Measurements from ENCODE around the gene PROK1.
"Not testable (repeated sequence)": the region's sequence is repeated elsewhere in the genome, so short reads cannot be mapped to it uniquely, and the experiment has no call there.

PROK1 gene, protein sequence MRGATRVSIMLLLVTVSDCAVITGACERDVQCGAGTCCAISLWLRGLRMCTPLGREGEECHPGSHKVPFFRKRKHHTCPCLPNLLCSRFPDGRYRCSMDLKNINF

DNA sequence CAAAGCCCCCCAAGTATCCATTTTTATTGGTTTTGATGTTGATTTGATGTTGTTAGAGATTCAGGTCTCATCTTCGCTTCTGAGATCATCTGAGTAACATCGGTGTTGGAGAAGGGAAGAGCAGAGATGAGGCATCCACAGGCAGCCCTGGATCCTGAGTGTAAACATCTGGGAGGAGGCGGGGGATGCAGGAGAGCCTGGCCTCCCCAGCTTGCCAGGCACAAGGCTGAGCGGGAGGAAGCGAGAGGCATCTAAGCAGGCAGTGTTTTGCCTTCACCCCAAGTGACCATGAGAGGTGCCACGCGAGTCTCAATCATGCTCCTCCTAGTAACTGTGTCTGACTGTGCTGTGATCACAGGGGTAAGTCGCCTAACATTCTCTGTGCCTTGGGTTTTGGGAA is at the start of gene PROK1:
Gene PROK1, plus strand, starts transcription at position 221 of the 400 bp plus-strand sequence. Its CDS starts 68 bp downstream, at position 289.
- DNase-seq (ENCODE audit: low read depth, low spot score): no peak

DNA sequence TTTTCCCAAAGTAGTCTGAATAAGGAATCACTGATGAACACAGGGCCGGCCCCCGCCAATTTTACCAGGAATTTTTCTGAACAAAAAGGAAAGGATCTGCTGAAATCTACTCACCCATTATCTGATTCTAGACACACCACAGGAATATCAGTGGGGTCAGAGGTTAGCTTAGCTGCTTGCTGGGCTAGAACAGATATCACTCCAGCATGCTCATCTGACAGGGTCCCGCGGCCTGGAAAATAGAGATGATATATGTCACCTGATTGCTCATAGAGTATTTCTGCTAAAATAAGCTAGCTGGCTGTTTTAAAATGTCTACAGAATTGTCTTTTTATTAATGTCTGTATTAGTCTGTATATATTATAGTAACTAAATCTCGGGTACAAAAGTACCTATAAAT is 47.1 kb upstream of the PROK1 start:
- DNase-seq (ENCODE audit: low read depth, low spot score): no peak

DNA sequence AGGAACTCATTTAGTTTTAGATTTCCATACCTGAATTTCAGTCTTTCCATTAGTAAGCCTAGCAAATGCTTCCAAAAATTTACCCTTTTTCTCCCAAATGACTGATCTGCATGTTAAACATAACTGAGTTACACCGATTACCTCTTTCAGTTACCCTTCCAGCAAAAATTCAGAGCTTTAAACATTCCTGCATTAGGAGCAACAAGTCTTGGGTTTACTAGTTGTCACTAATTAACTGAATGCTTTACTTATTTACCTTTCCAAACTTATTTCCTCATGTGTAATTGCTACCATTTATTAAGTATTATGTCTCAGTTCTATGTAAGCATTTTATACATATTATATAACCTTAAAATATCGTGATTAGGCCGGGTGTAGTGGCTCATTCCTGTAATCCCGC is 46.5 kb upstream of the PROK1 start:
- no peak for DNase-seq (ENCODE audit: low read depth, low spot score)

DNA sequence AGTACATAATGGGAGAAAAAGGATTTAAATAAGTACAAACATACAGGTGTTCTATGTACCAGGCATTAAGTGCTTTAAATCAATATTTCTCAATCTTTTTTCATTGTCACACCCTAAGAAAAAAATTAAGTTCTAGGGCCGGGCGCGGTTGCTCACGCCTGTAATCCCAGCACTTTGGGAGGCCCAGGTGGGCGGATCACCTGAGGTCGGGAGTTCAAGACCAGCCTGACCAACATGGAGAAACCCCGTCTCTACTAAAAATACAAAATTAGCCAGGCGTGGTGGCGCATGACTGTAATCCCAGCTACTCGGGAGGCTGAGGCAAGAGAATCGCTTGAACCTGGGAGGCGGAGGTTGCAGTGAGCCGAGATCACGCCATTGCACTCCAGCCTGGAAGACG is 44.5 kb upstream of the PROK1 start:
- not testable (repeated sequence) for DNase-seq (ENCODE audit: low read depth, low spot score)

DNA sequence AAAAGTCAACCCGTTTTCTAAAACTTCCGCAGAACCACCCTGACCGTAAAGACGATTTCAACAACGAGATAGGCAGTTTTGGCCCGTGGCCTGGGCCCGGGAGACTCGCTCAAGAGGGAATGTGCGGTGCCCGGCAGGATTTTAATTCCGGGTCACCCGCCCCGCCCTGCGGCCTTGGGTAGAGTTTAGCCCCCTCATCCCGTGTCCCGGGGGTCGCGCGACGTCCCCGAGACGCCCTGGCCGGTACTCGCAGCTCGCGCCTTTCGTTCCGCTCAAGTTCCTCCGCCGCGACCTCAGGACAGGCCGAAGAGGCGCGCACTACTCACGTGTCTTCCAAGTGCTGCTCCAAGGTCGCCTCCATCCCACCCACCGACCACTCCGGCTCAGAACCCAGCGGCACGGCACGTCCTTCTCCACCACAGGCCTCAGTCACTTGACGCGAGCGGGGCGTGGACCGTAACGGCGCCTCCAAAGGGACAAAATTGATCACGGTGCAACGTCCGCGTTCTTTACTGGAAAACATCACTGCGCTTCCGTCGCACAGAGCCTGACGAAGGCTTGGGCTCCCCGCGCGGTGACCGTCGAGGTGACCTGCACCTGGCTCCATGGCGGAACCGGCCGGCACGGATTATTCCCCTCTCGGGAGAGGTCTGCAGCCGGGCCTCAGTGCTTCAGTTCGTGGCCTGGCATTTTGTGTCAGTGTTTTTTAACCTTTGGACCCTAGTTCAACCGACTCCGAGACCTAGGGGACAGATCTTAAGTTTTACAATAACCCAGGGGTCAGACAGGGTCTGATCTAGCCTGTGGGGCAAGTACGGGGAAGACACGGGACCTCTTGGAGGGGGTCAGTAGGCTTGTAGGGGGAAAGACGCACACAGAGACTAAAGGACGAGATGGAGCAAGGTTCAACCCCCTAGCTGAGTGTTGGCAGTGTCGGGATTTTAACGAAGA is 43.4 kb upstream of the PROK1 start, which contains the start of gene LAMTOR5:
Gene LAMTOR5, minus strand, starts transcription at position 435 of the 951 bp plus-strand sequence. Its CDS starts 74 bp downstream, at position 361.
- DNase-seq (ENCODE audit: low read depth, low spot score): peak; percentile 91

DNA sequence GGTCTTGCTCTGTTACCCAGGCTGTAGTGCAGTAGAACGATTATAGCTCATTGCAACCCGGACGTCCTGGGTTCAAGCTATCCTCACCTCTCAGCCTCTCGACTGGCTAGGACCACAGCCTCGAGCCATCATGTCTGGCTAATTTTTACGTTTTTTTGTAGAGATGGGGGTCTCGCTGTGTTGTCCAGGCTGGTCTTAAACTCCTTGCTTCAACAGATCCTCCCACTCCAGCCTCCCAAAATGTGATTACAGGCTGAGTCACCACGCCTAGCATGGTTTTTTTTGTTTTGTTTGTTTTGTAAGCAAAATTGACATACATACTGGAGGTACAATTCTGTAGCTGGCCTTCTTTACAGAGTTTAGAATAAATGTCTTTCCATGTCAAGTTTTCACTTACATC is 42.5 kb upstream of the PROK1 start:
- no peak for DNase-seq (ENCODE audit: low read depth, low spot score)

DNA sequence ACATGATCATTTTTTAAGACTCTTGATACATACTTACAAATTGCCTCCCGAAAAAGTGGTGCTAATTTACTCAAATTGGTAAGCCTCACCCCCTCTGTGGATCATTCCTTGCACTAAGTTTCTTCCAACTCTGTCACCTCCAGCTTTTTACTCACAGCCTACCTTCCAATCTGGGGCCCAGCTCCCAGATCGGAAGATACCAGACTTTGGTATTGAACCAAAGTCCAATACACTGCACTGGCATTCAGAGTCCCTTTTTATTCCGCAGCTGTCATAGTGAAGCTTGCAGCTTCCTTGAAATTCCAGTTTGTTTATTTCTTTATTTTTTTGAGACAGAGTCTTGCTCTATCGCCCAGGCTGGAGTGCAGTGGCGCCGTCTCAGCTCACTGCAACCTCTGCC is 41.6 kb upstream of the PROK1 start:
- no peak for DNase-seq (ENCODE audit: low read depth, low spot score)

DNA sequence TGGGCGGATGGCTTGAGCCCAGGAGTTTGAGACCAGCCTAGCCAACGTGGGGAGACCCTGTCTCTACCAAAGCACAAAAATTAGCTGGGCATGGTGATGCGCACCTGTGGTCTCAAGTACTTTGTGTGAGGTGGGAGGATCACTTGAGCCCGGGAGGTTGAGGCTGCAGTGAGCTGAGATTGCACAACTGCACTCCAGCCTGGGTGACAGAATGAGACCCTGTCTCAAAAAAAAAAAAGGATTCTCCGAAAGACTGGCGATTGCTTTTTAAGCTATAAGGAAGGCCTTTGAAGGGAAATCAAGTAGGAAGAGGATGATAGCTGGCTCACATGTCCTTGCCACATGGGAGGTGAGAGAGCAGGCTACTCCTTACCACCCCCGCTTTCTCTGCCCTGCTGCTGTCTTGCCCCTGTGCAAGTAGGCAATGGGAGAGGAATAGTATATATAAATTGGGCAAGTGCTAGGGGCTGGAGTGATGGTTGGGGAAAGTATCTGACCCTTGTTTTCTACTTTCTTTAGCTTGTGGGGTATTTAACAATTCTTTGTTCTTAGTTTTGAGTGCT is 39.7 kb upstream of the PROK1 start:
- DNase-seq (ENCODE audit: low read depth, low spot score): no peak

DNA sequence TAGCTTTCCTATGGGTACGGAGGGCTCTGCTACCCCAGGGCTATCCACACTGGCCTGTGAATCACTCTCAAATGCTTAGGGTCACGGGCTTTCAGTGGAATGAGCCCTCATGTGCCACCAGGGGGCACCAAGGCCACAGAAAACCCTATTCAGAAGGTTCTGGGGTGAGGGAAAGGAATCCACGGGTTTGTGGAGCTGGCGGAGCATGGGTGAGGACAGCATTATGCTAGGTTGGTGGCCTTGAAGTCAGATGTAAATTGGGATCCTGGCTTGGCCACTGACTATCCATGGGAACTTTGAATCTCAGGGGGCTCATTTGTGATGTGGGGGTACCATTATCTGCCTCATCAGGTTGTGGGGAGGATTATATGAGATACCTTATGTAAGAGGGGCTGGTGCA is 38.4 kb upstream of the PROK1 start:
- peak; percentile 92 for DNase-seq (ENCODE audit: low read depth, low spot score)

DNA sequence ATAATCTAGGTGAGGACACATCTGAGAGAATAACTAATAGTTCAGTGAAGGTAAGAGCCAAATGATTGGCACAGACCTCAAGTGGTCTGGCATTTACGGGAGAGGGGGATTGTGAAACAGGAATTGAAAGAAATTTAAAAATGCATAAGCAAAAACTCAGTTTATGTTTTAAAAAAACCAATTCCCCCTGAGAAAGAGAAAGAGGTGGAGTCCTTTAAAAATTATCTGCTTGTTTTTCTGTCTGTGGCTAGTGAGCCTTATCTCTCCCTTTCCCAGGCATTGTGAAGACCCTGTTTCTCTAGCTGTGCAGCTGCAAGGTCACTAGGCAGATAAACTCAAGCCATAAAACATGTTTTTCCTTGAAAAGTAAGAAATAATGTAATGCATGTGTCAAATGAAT is 37.9 kb upstream of the PROK1 start:
- not testable (repeated sequence) for DNase-seq (ENCODE audit: low read depth, low spot score)

DNA sequence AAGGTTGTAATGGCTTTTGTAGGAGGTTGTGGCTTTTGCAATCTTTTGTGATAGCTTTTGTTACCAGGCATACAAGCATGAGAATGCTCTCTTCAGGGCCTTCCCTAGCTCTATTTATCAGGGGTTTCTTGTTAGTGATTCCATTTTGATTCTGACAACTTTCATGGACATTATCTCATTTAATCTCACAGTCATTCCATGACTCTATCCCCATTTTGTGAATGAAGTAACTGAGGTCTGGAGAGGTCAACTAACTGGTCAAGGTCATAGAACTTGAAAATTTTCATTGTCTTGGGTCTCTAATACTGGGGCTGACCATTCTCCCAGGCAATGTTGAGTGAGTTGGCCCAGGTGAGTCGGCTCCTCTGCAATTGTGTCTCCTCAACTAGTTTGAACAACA is 32.2 kb upstream of the PROK1 start:
- no peak for DNase-seq (ENCODE audit: low read depth, low spot score)

DNA sequence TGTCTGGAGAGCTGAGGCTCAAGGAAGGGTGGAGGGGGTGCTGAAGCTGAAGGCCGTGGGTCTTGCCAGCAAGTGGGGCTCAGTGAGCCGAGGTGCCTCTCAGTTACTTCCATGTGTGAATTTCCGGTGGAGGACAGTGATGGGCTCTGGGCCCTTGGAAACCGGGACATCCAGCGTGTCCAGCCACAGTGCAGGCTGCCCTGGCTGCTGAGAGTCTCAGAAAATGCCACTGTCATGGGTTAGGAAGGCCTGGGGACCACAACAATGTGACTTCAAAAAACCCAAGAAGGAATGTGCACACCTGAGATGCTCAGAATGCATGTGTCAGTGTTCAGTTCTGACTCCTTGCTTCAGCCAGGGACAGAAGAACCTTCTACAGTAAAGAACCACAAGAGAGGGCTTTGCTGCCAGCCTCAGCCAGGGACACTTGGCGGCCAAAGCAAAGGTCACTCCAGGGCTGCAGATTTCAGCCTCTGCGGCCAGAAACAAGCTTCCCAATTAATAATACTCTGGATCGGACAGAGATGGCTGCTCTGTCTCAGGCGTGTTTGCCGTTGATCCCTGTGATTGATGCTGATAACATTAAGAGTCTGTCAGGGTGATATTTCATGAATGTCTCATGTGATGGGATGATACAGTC is 30.8 kb upstream of the PROK1 start:
- DNase-seq (ENCODE audit: low read depth, low spot score): no peak

DNA sequence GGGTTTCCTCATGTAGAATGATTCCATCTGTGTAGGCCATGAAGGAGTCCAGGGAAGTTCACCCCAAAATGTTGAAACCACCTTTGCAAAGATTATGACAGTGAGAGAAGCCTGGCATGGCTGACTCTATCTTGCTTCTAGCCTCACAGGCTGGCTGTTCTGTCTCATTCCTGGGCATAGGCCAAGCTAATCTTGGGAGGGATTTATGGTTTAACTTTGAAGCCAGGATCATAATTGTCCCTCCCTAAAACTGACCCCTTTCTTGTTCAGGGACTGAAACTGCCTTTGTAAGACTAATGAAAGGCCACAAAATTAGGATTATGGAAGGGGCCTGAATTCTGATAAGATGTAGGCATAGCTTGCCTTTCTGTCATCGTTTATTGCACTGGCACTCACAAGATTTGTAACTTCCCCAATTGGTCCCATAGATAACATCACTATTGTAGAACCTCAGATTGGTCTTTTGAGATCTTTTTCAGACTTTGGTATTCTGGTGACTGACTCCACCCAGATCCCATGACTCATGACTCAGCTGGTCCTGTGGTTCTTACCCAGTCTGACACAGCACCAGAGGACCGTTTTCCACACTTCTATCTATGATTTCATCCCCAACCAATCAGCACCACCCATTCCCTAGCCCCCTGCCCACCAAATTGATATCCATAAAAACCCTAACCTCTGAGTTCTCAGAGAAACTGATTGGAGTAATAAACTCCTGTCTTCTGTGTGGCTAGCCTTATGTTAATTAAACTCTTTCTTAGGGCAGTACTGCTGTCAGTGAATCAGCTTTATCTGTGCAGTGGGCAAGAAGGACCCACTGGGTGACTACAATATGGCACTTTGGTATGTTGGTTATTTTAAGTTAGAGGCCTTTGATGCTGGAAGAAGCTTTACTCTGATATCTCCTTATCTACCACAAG is 29.8 kb upstream of the PROK1 start:
- DNase-seq (ENCODE audit: low read depth, low spot score): no peak

DNA sequence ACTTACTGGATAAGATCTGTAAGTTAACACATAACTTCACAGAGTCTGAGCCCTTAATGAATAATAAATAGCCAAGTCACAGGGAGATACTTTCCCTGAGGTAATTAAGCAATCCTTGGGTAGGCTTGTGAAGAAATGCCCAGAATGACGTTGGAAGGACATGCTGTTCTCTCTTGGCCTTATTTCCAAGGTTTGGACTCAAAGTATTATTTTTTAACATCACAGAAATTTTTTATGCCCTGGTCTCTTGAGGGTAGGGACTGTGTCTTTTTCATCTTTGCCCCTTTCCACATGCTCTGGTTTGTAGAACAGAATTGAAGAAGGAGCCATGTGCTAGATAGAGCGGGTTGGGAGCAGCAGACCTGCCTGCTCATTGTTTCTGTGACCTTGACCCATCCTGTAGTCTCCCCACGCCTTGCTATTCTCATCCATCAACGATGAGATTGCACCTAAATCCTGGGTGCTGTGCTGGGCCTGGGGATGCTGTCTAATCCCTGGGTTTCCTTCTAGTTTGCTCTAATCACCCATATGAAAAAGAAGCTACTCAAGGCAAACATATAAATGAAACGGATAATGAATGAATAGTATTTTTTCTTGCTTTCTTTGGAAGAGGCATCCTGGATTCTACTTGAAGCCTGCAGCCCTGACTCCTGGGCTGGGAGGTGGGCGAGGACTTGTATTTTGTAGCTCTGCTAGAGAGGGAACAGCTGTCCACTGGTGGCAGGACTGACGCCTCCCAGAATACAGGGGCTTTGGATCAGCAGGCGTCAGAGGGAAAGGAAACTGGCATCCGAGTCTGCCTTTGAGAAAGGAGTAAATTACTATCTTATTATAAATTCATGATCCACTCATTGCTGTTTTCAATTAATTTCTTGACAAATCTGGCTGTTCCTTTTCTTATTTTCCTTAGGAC is 26.0 kb upstream of the PROK1 start:
- no peak for DNase-seq (ENCODE audit: low read depth, low spot score)

DNA sequence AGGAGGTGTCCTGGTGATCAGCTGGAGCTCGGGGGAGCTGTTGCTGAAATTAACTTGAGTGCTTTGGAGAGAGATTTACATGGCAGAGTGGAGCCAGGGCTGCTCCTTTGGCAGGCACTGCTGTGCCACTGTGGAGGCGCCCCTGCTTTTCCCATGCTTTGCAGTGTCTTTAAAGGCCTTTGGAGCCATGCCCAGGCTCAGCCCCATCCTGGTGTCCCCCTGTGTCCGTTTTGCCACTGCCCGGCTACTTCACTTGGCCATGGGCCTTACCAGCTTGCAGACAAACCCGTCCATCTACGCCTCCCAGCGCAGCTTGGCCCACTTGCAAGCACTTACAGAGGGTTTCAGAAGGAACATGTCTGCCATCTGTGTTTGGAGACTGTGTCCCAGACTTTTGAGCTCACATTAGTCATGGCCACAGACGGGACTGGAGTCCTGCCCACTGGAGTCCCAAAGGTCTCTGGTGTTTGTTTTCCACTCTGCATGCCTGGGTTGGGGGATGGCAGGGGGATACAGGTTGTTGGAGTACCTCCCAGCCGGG is 25.3 kb upstream of the PROK1 start:
- DNase-seq (ENCODE audit: low read depth, low spot score): no peak

DNA sequence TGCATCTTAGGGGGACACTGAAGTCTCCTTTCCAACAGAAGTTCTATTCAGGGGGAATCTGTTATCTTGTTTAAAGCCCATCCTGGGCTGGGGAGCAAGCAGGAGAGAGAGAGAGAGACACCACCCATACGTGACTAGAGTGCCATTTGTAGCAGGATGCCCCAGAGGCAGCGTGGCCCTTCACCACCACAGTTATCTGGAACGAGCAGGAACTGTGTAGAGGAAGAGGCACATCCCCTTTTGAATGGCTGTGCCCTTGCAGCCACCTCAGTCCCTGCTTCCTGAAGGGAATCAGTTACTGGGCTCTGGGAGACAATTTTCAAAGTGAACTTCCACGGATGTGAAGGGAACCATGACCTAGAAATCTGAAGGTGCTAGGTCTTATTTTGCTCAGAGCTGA is 24.1 kb upstream of the PROK1 start:
- no peak for DNase-seq (ENCODE audit: low read depth, low spot score)

DNA sequence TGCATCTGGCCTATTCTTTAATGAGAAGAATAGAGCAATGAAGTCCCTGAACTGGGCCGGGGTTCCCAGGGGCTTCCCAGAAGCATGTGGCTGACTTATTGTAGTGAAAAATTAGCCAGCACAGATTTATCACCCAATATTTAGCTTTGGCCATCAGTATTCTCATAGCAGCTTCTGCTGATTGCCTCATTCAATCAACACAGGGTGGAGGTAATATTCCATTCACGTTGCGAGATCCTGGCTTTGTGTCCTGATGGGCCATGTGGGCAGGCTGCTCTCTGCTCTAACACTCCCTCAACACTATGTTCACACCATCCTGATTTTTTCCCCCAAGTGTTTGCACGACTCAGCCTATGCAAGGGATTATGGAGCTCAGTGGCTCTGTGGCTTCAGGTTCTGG is 22.0 kb upstream of the PROK1 start:
- no peak for DNase-seq (ENCODE audit: low read depth, low spot score)

DNA sequence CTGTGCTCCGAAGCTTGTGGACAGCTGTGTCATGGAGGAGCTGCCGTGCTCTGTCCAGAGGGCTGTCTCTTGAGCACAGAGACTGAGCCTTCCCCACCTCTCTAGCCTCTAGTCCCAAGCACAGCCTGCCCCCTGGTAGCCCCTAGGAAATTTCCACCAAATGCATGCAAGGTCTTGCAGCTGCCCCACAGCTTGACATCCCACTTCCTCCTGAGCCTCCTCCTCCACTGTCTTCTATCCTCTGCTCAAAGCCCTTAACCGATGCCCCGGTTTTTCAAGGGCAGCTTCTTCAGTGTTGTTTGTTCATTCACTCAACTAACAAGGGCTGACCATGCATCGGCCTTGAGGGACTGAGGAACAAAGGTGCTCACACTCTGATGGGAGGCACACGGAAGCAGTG is 20.6 kb upstream of the PROK1 start:
- no peak for DNase-seq (ENCODE audit: low read depth, low spot score)

DNA sequence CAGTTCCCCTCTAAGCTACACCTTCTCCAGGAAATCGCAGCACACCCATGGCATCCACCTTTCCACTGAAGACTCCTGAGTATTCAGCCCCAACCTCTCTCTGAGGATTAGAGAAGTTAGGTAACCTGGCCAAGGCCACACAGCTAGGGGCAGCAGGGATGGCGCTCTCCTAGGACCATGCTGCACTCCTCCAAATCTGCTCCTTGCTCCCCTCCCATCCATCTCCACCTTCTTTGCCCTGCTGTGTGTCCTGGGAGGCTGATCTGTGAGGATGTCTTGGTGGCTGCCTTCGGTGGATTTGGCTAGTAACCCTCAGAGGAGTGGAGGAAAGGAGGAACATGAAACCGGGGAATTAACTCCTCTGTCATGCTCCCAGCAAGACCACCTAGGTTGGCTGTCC is 20.0 kb upstream of the PROK1 start:
- no peak for DNase-seq (ENCODE audit: low read depth, low spot score)

DNA sequence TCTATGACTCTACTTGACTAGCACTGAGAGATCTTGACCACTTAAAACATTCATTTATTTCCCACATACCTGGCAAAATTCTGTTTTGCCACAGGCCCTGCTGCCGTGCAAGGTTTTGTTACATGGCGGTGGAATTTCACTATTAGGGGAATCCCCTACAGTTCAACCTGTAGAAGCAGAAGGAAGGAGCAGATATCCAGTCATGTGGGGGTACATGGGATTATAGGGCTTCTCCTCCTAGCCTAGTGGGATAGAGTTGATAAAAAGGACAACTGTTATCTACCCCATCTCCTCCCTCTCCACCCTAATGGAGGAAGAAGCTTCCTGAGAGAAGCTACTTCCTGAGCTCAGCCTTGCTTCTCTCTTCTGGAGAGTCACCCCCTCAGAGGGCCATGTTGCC is 17.7 kb upstream of the PROK1 start:
- DNase-seq (ENCODE audit: low read depth, low spot score): no peak
